HCT116 (cell line): ENCODE data around the gene STAU1. TPM values are rescaled to one million over a fixed set of nuclear protein-coding genes. Genes with fewer than 3 reads are reported as not detected.
"Not testable (repeated sequence)": the region's sequence is repeated elsewhere in the genome, so short reads cannot be mapped to it uniquely, and the experiment has no call there.

Experiments
- ATAC-seq: fragments of 200-7000 bp; cut with Tn5 transposase; 2 replicates; pipeline ENCODE4 v1.9.1; 2020; ENCODE audit warnings: mild to moderate bottlenecking, moderate library complexity
- BruUV-seq: library from RNA; stranded (reverse); fragments of 400-500 nt; replicated peaks from 2 replicates; lab custom pipeline; 2021; lab: Mats Ljungman, UMichigan
- CTCF ChIA-PET: fragments of 300-600 bp; sonication (Branson Sonifier 250); formaldehyde crosslinking; loops from one replicate; lab custom pipeline; 2021; ENCODE audit warnings: antibody characterized with exemption; lab: Charles Lee
- POLR2A ChIA-PET: fragments of 300-600, 350-600 bp; sonication (Branson Sonifier 250); formaldehyde crosslinking; loops from one replicate; lab custom pipeline; 2021; ENCODE audit warnings: antibody characterized with exemption; lab: Charles Lee
- RAD21 ChIA-PET, 2 experiments: fragments of 300-600 bp; sonication (Branson Sonifier 250); formaldehyde crosslinking; loops; one replicate each; lab custom pipeline; 2023; ENCODE audit warnings: low total read pairs in 2 of 2; ENCODE audit not compliant: uncharacterized antibody in 2 of 2, unreplicated experiment in 2 of 2, low non-redundant PET in 1 of 2; lab: Charles Lee
- DNase-seq: peaks from one replicate; pipeline ENCODE4 v3.0.0-alpha.2; 2010; ENCODE audit warnings: low read depth, low spot score
- H2AFZ ChIP-seq: fragments of 200-600 bp; shearing (Covaris generic), sonication (generic); 2 replicates; pipeline ENCODE4 v1.6.1; 2017; ENCODE audit warnings: low read depth, mixed run types, mixed read lengths, antibody characterized with exemption, low read length; ENCODE audit not compliant: poor library complexity, severe bottlenecking
- H3K27ac ChIP-seq: 2 replicates; pipeline ENCODE4 v1.5.1; 2012; ENCODE audit warnings: low read depth, low read length
- H3K27me3 ChIP-seq: fragments of 200-600 bp; sonication (generic); 2 replicates; pipeline ENCODE4 v1.6.1; 2016; ENCODE audit warnings: mixed run types, low read length, mixed read lengths; ENCODE audit not compliant: insufficient read depth
- H3K36me3 ChIP-seq, 2 experiments: fragments of 200-500 bp in 1 of 2; fragments of 200-600 bp in 1 of 2; sonication (Bioruptor generic) in 1 of 2; sonication (generic) in 1 of 2; 2 replicates each; pipeline versions ENCODE4 v1.5.1 to v1.6.1; 2014 to 2016; ENCODE audit warnings: low read length in 2 of 2, inconsistent platforms in 1 of 2, mixed read lengths in 1 of 2, mixed run types in 1 of 2; ENCODE audit not compliant: insufficient read depth in 2 of 2, control insufficient read depth in 1 of 2
- H3K4me1 ChIP-seq, 2 experiments: fragments of 200-600 bp in 1 of 2; sonication (generic) in 1 of 2; 2 replicates each; pipeline versions ENCODE4 v1.5.1 to v1.6.1; 2012 to 2017; ENCODE audit warnings: low read length in 2 of 2, inconsistent platforms in 1 of 2, mild to moderate bottlenecking in 1 of 2, mixed read lengths in 1 of 2, mixed run types in 1 of 2, moderate library complexity in 1 of 2; ENCODE audit not compliant: insufficient read depth in 2 of 2, control insufficient read depth in 1 of 2
- H3K4me2 ChIP-seq: fragments of 200-600 bp; sonication (generic); 2 replicates; pipeline ENCODE4 v1.6.1; 2017; ENCODE audit warnings: mixed run types, low read length, mixed read lengths
- H3K4me3 ChIP-seq, 2 experiments: fragments of 200-600 bp in 1 of 2; sonication (generic) in 1 of 2; replicated peaks in 1 of 2; 2 replicates each; pipeline ENCODE4 v1.5.1; 2011 to 2016; ENCODE audit warnings: low read length in 2 of 2, control low read depth in 1 of 2, low read depth in 1 of 2, mild to moderate bottlenecking in 1 of 2, mixed read lengths in 1 of 2, mixed run types in 1 of 2
- H3K79me2 ChIP-seq: fragments of 200-600 bp; sonication (generic); 2 replicates; pipeline ENCODE4 v1.6.1; 2017; ENCODE audit warnings: mild to moderate bottlenecking, mixed run types, low read length, moderate library complexity, mixed read lengths; ENCODE audit not compliant: insufficient read depth
- H3K9ac ChIP-seq: fragments of 200-600 bp; sonication (generic); 2 replicates; pipeline ENCODE4 v1.6.1; 2016; ENCODE audit warnings: low read length, mixed read lengths
- H3K9me2 ChIP-seq: fragments of 200-600 bp; sonication (generic), shearing (Covaris generic); 2 replicates; pipeline ENCODE4 v1.6.1; 2017; ENCODE audit warnings: mixed run types, mild to moderate bottlenecking, moderate library complexity; ENCODE audit not compliant: insufficient read depth
- H3K9me3 ChIP-seq, 2 experiments: fragments of 200-500 bp in 1 of 2; fragments of 200-600 bp in 1 of 2; sonication (Bioruptor generic) in 1 of 2; sonication (generic) in 1 of 2; 2 replicates each; pipeline ENCODE4 v1.6.1; 2014 to 2017; ENCODE audit warnings: low read length in 2 of 2, mixed read lengths in 2 of 2, inconsistent platforms in 1 of 2, low read depth in 1 of 2, mild to moderate bottlenecking in 1 of 2, mixed run types in 1 of 2, moderate library complexity in 1 of 2; ENCODE audit not compliant: control insufficient read depth in 1 of 2, insufficient read depth in 1 of 2
- H4K20me1 ChIP-seq: fragments of 200-600 bp; sonication (generic), shearing (Covaris generic); 2 replicates; pipeline ENCODE4 v1.6.1; 2017; ENCODE audit warnings: mixed run types, mild to moderate bottlenecking, moderate library complexity; ENCODE audit not compliant: insufficient read depth
- CEBPB ChIP-seq: IDR thresholded peaks from 2 replicates; pipeline ENCODE4 v1.6.1; 2012; ENCODE audit warnings: low read depth
- JUND ChIP-seq: IDR thresholded peaks from 2 replicates; pipeline ENCODE4 v1.6.1; 2012
- POLR2A ChIP-seq: IDR thresholded peaks from 2 replicates; pipeline ENCODE4 v1.7.0; 2011; ENCODE audit warnings: borderline replicate concordance; ENCODE audit not compliant: insufficient read depth, insufficient read length; ENCODE audit errors: extremely low read depth
- SRF ChIP-seq: IDR thresholded peaks from 2 replicates; pipeline ENCODE4 v1.6.1; 2012; ENCODE audit warnings: low read depth
- intact Hi-C: fragments of 100-400 bp; cut with micrococcal nuclease; formaldehyde crosslinking; loops from 2 replicates; pipeline ENCODE4 v1.10.0; 2022
- total RNA-seq: library from RNA; stranded (reverse); gene quantifications from one replicate; pipeline ENCODE4 v1.2.1, GENCODE V29; 2021; ENCODE audit not compliant: unreplicated experiment

STAU1 gene
- total RNA-seq, 1 experiment from 2014 or later, result 90.3 TPM

- TF ChIP-seq POLR2A, result no peak
- no peak for TF ChIP-seq CEBPB
- no peak for TF ChIP-seq SRF
- TF ChIP-seq JUND, result no peak
- intact Hi-C loops, result no loop called here
- CTCF ChIA-PET, result no interaction called here
- Histone ChIP-seq H4K20me1 (peaks cover 12% of the 10 kb centered on the region; the same call in 1 of the 2 replicates), H3K36me3 (peaks cover 15 to 27% of the 10 kb centered on the region in 2 experiments; a peak in 3 of 4 replicates), H3K9me2 (no peaks in the 10 kb centered on the region), H3K4me3 (no peak overlapping the region), H3K9me3 (no peaks in the 10 kb centered on the region), H3K4me2 (no peak overlapping the region), H3K9ac (no peak overlapping the region), H3K27me3 (no peaks in the 10 kb centered on the region), H3K4me1 (no peaks in the 10 kb centered on the region), H3K79me2 (peaks cover 4% of the 10 kb centered on the region; the same call in 1 of the 2 replicates), H3K27ac (no peak overlapping the region), H2AFZ (no peak overlapping the region)
- DNase-seq (no peak), ATAC-seq (no peak)
- POLR2A ChIA-PET, result no interaction called here
- no TSS peak for BruUV-seq
- RAD21 ChIA-PET, result no interaction called here
Measured at GRCh38 chr20:49106328-49106727, 81.8 kb downstream of the STAU1 start.

GRCh38 chr20:49104979-49105547, 83.1 kb downstream of the STAU1 start:
- H3K9me3 ChIP-seq, H3K9ac ChIP-seq, DNase-seq, ATAC-seq, H3K27me3 ChIP-seq, H2AFZ ChIP-seq, H3K9me2 ChIP-seq, H3K4me2 ChIP-seq, H3K4me1 ChIP-seq, BruUV-seq, H3K27ac ChIP-seq, H3K4me3 ChIP-seq, POLR2A ChIA-PET, CTCF ChIA-PET, intact Hi-C loops, RAD21 ChIA-PET: not testable (repeated sequence)
- Histone ChIP-seq H3K36me3 (peaks cover 15 to 33% of the 10 kb centered on the region in 2 experiments; a peak in 3 of 4 replicates), H3K79me2 (peaks cover 10% of the 10 kb centered on the region), H4K20me1 (peaks cover 18% of the 10 kb centered on the region; the same call in 1 of the 2 replicates)
